ENCODE measurements around the gene CEP350.

DNA sequence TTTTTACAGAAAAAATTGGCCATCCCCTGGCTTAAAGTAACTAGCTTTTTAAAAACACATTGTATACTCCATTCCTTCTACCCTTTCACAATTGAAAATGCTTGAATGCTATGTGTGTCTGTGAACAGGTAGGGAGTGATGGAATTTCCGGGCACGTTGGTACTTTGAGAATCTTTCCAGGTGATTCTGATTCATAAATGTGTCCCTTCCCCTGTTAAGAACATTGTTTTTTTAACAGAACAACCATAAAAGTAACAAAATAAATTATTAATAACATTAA, 142.7 kb downstream of the CEP350 start:
- TF ChIP-seq, protein P1, sequence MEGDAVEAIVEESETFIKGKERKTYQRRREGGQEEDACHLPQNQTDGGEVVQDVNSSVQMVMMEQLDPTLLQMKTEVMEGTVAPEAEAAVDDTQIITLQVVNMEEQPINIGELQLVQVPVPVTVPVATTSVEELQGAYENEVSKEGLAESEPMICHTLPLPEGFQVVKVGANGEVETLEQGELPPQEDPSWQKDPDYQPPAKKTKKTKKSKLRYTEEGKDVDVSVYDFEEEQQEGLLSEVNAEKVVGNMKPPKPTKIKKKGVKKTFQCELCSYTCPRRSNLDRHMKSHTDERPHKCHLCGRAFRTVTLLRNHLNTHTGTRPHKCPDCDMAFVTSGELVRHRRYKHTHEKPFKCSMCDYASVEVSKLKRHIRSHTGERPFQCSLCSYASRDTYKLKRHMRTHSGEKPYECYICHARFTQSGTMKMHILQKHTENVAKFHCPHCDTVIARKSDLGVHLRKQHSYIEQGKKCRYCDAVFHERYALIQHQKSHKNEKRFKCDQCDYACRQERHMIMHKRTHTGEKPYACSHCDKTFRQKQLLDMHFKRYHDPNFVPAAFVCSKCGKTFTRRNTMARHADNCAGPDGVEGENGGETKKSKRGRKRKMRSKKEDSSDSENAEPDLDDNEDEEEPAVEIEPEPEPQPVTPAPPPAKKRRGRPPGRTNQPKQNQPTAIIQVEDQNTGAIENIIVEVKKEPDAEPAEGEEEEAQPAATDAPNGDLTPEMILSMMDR (conservative IDR thresholded peaks at IDR 0.05; ENCODE audit: low read depth, low read length) = no peak
- no peak for TF ChIP-seq EZH2 (IDR thresholded peaks at IDR 0.05; ENCODE audit: borderline replicate concordance, low read depth, low read length, poor library complexity, severe bottlenecking)
